SK-N-SH (cell line): ENCODE results near the gene DDR1.

Experiments used
- CTCF ChIP-seq: fragments of 200-600 bp; sonication (generic); IDR thresholded peaks from 2 replicates; pipeline ENCODE4 v1.6.1; 2017; ENCODE audit warnings: antibody characterized with exemption, mild to moderate bottlenecking, moderate library complexity
- EP300 ChIP-seq, 2 experiments: IDR thresholded peaks; 2 replicates each; pipeline versions ENCODE4 v1.4.0 to v1.6.1; 2012; ENCODE audit warnings: borderline replicate concordance in 1 of 2, low read depth in 1 of 2, low read length in 1 of 2
- EZH2phosphoT487 ChIP-seq: fragments of 200-600 bp; sonication (generic); IDR thresholded peaks from 2 replicates; pipeline ENCODE4 v1.6.1; 2017; ENCODE audit warnings: low read depth, mixed run types, mild to moderate bottlenecking, antibody characterized with exemption, moderate library complexity, borderline replicate concordance
- GABPA ChIP-seq: IDR thresholded peaks from 2 replicates; pipeline ENCODE4 v1.4.0; 2012; ENCODE audit warnings: low read depth, mild to moderate bottlenecking
- MAX ChIP-seq: IDR thresholded peaks from 2 replicates; pipeline ENCODE4 v1.4.0; 2012; ENCODE audit warnings: low read depth
- POLR2AphosphoS5 ChIP-seq: IDR thresholded peaks from 2 replicates; pipeline ENCODE4 v1.6.1; 2012; ENCODE audit warnings: low read depth, low read length
- RAD21 ChIP-seq: IDR thresholded peaks from 2 replicates; pipeline ENCODE4 v1.6.1; 2012; ENCODE audit warnings: mild to moderate bottlenecking, low read length
- RCOR1 ChIP-seq: fragments of 150-350 bp; IDR thresholded peaks from 2 replicates; pipeline ENCODE4 v1.6.1; 2017; ENCODE audit warnings: antibody characterized with exemption, low read length
- REST ChIP-seq: IDR thresholded peaks from 2 replicates; pipeline ENCODE4 v1.6.1; 2012; ENCODE audit warnings: mild to moderate bottlenecking, low read depth, low read length, moderate library complexity
- RFX5 ChIP-seq: IDR thresholded peaks from 2 replicates; pipeline ENCODE4 v1.6.1; 2012; ENCODE audit warnings: mild to moderate bottlenecking, improper control_type of control experiment, low read length
- TAF1 ChIP-seq: IDR thresholded peaks from 2 replicates; pipeline ENCODE4 v1.6.1; 2012; ENCODE audit warnings: low read depth, mild to moderate bottlenecking, low read length, moderate library complexity, borderline replicate concordance
- USF1 ChIP-seq: IDR thresholded peaks from 2 replicates; pipeline ENCODE4 v1.4.0; 2012; ENCODE audit warnings: low read depth, borderline replicate concordance
- YY1 ChIP-seq: IDR thresholded peaks from 2 replicates; pipeline ENCODE4 v1.4.0; 2012; ENCODE audit warnings: low read depth, mild to moderate bottlenecking

GRCh38 chr6:30903236-30903635, 18.9 kb downstream of the DDR1 start:
- TF ChIP-seq EZH2phosphoT487 (no peak), RFX5 (no peak), EP300 (IDR thresholded peaks at IDR 0.05; ENCODE audit: borderline replicate concordance in 1 of 2, low read depth in 1 of 2, low read length in 1 of 2) (no peak), MAX (no peak), TAF1 (no peak), REST (no peak), POLR2AphosphoS5 (no peak), CTCF (no peak), USF1 (no peak), GABPA (no peak), RAD21 (no peak), YY1 (no peak), RCOR1 (no peak)
